Measurements from ENCODE around the gene STON2. TPM values are rescaled to one million over a fixed set of nuclear protein-coding genes. Genes with fewer than 3 reads are reported as not detected.

STON2 gene
- total and polyA plus RNA-seq, 2 of the 13 experiments (the other 11 are each of a cell fraction or from before 2014, with no cell fraction given) = 2.1 to 11.0 TPM

DNA sequence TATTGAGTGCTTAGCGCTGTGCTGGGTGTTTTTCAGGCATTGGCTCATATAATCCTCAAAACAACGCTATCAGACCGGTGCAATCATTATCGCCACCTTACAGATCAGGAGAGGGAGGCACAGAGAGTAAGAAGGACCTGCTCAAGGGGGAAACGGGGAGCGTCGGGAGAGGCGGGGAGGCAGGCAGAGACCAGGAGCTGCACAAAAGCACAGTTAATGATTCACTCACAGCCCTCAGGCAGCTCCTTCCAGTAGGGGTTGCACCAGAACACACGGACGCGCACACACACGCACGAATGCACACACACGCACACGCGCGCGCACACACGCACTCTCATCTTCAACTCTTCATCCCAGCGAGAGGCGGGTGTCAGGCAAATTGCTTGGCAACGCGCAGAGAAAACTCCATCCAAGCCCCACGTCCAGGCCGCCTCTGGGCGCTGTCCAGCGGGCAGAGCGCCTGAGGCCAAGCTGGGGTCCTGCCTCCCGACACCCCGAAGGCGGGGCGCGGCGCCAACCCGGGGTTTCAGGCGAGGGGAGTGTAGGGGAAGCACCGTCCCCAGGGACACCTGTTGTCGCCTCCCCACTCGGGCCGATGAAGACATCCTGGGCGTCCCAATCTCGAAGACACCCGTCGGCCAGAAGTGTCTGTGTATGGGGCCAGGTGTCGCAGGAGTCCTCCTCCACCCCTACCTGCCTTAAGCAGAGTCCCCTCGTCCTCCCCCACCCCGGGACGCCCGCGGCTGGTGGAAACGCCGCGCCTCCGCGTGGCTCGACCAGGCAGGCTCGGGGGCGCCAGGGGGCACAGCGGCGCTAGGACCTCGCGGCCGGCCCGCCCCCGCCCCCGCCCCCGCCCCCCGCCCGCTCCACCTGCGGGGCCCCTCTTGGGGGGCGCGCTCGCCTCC lies 35.5 kb upstream of the STON2 start (continued):
- TF ChIP-seq HNRNPUL1 (IDR thresholded peaks at IDR 0.05; ENCODE audit: low read depth, low read length) (no peak), NR3C1 (CRISPR knock-in tag; IDR thresholded peaks at IDR 0.05) (no peak), ZNF460 (CRISPR knock-in tag; IDR thresholded peaks at IDR 0.05; ENCODE audit: borderline replicate concordance) (no peak), ZBTB1 (CRISPR knock-in tag; IDR thresholded peaks at IDR 0.05; ENCODE audit: borderline replicate concordance) (no peak), REPIN1 (CRISPR knock-in tag; IDR thresholded peaks at IDR 0.05; ENCODE audit: borderline replicate concordance, low read depth) (no peak; the same call in 1 of the 2 replicates), ZFP36L2 (CRISPR knock-in tag; IDR thresholded peaks at IDR 0.05) (no peak), BRCA1 (CRISPR knock-in tag; IDR thresholded peaks at IDR 0.05) (0 out of 2 replicates have a peak, but pooled peaks have one; percentile 31), HOXA5 (CRISPR knock-in tag; IDR thresholded peaks at IDR 0.05) (peak; percentile 45; the same call in 1 of the 2 replicates), SOX5 (CRISPR knock-in tag; IDR thresholded peaks at IDR 0.05; ENCODE audit: borderline replicate concordance) (no peak), NFYB (CRISPR knock-in tag; IDR thresholded peaks at IDR 0.05) (no peak), JUN (CRISPR knock-in tag; IDR thresholded peaks at IDR 0.05) (no peak; the same call in 1 of the 2 replicates), MZF1 (CRISPR knock-in tag; IDR thresholded peaks at IDR 0.05; ENCODE audit: borderline replicate concordance) (no peak), ZNF235 (CRISPR knock-in tag; IDR thresholded peaks at IDR 0.05; ENCODE audit: borderline replicate concordance) (no peak), ZNF160 (CRISPR knock-in tag; IDR thresholded peaks at IDR 0.05) (no peak), ZNF572 (CRISPR knock-in tag; IDR thresholded peaks at IDR 0.05) (0 out of 2 replicates have a peak, but pooled peaks have one; percentile 26), NONO (IDR thresholded peaks at IDR 0.05) (no peak), NONO (CRISPR knock-in tag; conservative IDR thresholded peaks at IDR 0.05) (peak; percentile 28; the same call in 1 of the 2 replicates), FOSL2 (CRISPR knock-in tag; IDR thresholded peaks at IDR 0.05) (peak; percentile 60), ZBTB38 (CRISPR knock-in tag; IDR thresholded peaks at IDR 0.05) (0 out of 2 replicates have a peak, but pooled peaks have one; percentile 62)
- TF ChIP-seq, protein P1, sequence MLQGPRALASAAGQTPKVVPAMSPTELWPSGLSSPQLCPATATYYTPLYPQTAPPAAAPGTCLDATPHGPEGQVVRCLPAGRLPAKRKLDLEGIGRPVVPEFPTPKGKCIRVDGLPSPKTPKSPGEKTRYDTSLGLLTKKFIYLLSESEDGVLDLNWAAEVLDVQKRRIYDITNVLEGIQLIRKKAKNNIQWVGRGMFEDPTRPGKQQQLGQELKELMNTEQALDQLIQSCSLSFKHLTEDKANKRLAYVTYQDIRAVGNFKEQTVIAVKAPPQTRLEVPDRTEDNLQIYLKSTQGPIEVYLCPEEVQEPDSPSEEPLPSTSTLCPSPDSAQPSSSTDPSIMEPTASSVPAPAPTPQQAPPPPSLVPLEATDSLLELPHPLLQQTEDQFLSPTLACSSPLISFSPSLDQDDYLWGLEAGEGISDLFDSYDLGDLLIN (CRISPR knock-in tag; IDR thresholded peaks at IDR 0.05; ENCODE audit: borderline replicate concordance) = no peak
- TF ChIP-seq, protein P2, sequence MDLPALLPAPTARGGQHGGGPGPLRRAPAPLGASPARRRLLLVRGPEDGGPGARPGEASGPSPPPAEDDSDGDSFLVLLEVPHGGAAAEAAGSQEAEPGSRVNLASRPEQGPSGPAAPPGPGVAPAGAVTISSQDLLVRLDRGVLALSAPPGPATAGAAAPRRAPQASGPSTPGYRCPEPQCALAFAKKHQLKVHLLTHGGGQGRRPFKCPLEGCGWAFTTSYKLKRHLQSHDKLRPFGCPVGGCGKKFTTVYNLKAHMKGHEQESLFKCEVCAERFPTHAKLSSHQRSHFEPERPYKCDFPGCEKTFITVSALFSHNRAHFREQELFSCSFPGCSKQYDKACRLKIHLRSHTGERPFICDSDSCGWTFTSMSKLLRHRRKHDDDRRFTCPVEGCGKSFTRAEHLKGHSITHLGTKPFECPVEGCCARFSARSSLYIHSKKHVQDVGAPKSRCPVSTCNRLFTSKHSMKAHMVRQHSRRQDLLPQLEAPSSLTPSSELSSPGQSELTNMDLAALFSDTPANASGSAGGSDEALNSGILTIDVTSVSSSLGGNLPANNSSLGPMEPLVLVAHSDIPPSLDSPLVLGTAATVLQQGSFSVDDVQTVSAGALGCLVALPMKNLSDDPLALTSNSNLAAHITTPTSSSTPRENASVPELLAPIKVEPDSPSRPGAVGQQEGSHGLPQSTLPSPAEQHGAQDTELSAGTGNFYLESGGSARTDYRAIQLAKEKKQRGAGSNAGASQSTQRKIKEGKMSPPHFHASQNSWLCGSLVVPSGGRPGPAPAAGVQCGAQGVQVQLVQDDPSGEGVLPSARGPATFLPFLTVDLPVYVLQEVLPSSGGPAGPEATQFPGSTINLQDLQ (CRISPR knock-in tag; IDR thresholded peaks at IDR 0.05) = no peak; the same call in 1 of the 2 replicates
- TF ChIP-seq, protein P3, sequence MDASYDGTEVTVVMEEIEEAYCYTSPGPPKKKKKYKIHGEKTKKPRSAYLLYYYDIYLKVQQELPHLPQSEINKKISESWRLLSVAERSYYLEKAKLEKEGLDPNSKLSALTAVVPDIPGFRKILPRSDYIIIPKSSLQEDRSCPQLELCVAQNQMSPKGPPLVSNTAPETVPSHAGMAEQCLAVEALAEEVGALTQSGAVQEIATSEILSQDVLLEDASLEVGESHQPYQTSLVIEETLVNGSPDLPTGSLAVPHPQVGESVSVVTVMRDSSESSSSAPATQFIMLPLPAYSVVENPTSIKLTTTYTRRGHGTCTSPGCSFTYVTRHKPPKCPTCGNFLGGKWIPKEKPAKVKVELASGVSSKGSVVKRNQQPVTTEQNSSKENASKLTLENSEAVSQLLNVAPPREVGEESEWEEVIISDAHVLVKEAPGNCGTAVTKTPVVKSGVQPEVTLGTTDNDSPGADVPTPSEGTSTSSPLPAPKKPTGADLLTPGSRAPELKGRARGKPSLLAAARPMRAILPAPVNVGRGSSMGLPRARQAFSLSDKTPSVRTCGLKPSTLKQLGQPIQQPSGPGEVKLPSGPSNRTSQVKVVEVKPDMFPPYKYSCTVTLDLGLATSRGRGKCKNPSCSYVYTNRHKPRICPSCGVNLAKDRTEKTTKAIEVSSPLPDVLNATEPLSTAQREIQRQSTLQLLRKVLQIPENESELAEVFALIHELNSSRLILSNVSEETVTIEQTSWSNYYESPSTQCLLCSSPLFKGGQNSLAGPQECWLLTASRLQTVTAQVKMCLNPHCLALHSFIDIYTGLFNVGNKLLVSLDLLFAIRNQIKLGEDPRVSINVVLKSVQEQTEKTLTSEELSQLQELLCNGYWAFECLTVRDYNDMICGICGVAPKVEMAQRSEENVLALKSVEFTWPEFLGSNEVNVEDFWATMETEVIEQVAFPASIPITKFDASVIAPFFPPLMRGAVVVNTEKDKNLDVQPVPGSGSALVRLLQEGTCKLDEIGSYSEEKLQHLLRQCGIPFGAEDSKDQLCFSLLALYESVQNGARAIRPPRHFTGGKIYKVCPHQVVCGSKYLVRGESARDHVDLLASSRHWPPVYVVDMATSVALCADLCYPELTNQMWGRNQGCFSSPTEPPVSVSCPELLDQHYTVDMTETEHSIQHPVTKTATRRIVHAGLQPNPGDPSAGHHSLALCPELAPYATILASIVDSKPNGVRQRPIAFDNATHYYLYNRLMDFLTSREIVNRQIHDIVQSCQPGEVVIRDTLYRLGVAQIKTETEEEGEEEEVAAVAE (CRISPR knock-in tag; IDR thresholded peaks at IDR 0.05; ENCODE audit: borderline replicate concordance) = no peak
